ENCODE results near the gene NCKAP5. TPM values are rescaled to one million over a fixed set of nuclear protein-coding genes. Genes with fewer than 3 reads are reported as not detected.

NCKAP5 gene
- total RNA-seq, 1 donor from 2014 or later, result 0.26 TPM

DNA sequence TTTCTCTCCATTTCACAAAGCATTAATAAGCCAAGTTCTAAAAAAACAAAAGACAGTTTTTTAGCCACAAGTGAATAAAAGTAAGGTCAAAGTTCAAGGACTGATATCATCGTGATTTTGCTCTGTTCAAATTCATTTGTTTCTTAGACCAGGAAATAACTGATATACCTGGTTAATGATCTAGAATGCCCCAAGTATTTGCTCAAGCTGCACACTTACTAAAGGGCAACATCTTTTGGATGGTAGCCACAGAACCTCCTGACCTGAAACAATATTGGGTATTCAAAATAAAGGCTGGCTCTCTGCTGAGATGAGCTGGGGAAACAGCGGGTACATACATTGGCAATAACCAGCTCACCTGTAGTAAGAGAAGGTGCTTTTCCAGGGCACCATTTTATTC is 583.5 kb downstream of the NCKAP5 start:
- TF ChIP-seq, protein P1, sequence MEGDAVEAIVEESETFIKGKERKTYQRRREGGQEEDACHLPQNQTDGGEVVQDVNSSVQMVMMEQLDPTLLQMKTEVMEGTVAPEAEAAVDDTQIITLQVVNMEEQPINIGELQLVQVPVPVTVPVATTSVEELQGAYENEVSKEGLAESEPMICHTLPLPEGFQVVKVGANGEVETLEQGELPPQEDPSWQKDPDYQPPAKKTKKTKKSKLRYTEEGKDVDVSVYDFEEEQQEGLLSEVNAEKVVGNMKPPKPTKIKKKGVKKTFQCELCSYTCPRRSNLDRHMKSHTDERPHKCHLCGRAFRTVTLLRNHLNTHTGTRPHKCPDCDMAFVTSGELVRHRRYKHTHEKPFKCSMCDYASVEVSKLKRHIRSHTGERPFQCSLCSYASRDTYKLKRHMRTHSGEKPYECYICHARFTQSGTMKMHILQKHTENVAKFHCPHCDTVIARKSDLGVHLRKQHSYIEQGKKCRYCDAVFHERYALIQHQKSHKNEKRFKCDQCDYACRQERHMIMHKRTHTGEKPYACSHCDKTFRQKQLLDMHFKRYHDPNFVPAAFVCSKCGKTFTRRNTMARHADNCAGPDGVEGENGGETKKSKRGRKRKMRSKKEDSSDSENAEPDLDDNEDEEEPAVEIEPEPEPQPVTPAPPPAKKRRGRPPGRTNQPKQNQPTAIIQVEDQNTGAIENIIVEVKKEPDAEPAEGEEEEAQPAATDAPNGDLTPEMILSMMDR (IDR thresholded peaks at IDR 0.05; ENCODE audit: insufficient read depth, low read length, severe bottlenecking), result no peak
- Histone ChIP-seq H3K4me3 (ENCODE audit: low read depth, low read length) (no peak overlapping the region), H3K36me3 (ENCODE audit: control insufficient read depth, insufficient read depth, low read length) (no peaks in the 10 kb centered on the region), H3K27me3 (ENCODE audit: control insufficient read depth, insufficient read depth, low read length) (no peaks in the 10 kb centered on the region)
- DNase-seq (ENCODE audit: low read depth) (no peak), FAIRE-seq (no peak)

DNA sequence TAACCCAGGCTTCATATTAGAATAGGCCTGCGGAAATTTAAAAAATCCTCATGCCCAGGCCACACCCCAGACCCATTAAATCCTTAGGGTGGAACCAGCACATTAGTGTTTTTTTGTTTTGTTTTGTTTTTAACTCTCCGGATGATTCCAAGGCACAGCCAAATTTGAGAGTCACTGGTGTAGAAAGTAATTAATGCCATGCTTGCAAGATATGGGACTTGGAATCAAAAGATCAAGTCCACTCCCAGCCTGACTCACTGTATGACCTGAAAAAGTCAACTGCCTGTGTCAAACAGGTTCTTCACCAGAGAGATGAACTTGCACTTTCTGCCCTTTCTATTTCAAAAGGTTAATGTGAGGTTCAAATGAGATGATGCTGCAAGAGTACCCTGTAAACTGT is 588.0 kb downstream of the NCKAP5 start:
- no peaks in the 10 kb centered on the region for H3K27me3 ChIP-seq (ENCODE audit: control insufficient read depth, insufficient read depth, low read length)
- H3K4me3 ChIP-seq (ENCODE audit: low read depth, low read length), result no peak overlapping the region
- FAIRE-seq (no peak), DNase-seq (ENCODE audit: low read depth) (no peak)
- TF ChIP-seq, protein P1 (IDR thresholded peaks at IDR 0.05; ENCODE audit: insufficient read depth, low read length, severe bottlenecking), result no peak
- H3K36me3 ChIP-seq (ENCODE audit: control insufficient read depth, insufficient read depth, low read length), result no peaks in the 10 kb centered on the region

DNA sequence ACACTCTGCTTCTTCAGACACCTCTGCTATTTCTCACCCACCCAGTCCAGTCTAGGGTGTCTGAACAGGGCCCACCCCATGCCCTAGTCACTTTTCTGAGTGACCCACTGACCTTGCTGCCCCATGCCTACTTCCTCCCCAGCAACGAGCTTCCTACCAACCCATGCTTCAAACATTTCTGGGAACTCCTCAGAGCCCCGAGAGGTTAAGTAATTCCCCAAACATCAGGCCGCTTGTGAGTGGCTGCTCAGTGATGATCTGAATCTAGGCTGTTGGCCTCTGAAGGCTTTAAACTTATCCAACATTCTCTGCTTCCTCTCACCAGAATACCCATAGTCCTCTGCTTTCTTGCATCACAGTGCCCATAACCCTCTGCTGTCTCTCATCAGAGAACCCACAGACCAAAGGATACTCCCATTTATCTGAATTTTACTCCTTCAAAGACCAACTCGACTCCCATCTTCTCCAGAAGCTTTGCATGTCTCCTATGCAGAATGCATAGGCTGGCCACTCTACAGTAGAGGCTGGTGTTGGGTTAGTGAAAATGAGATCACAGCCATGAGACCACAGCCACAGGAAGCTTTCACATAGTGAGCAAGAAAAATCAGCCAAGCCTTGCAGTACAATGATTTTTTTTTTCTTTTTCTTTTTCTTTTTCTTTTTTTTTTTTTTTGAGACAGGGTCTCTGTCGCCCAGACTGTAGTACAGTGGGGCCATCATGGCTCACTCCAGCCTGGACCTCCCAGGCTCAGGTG is 588.7 kb downstream of the NCKAP5 start:
- Histone ChIP-seq H3K36me3 (ENCODE audit: control insufficient read depth, insufficient read depth, low read length) (no peaks in the 10 kb centered on the region), H3K27me3 (ENCODE audit: control insufficient read depth, insufficient read depth, low read length) (no peaks in the 10 kb centered on the region), H3K4me3 (ENCODE audit: low read depth, low read length) (no peak overlapping the region)
- no peak for DNase-seq (ENCODE audit: low read depth)
- TF ChIP-seq, protein P1 (IDR thresholded peaks at IDR 0.05; ENCODE audit: insufficient read depth, low read length, severe bottlenecking), result no peak
- no peak for FAIRE-seq

DNA sequence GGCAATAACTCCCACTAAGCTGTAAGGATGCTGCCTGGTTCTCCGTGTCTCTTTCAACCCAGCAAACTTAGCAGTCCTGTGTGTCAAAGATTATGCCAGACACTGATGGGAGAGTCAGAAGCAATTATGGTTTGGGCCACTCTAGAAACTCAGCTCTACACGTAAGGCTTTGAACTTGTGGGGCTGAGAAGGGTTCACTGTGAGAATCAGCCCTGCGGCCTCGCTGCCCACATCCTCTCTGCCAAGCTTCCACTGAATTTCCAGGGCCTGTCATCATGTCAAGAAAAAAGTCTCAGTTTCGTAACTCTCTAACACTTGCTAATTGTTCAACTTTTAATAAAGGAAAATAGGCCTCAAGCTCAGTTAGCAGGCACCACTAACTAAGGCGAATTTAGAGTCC is 589.4 kb downstream of the NCKAP5 start:
- TF ChIP-seq, protein P1 (IDR thresholded peaks at IDR 0.05; ENCODE audit: insufficient read depth, low read length, severe bottlenecking), result no peak
- no peaks in the 10 kb centered on the region for H3K36me3 ChIP-seq (ENCODE audit: control insufficient read depth, insufficient read depth, low read length)

DNA sequence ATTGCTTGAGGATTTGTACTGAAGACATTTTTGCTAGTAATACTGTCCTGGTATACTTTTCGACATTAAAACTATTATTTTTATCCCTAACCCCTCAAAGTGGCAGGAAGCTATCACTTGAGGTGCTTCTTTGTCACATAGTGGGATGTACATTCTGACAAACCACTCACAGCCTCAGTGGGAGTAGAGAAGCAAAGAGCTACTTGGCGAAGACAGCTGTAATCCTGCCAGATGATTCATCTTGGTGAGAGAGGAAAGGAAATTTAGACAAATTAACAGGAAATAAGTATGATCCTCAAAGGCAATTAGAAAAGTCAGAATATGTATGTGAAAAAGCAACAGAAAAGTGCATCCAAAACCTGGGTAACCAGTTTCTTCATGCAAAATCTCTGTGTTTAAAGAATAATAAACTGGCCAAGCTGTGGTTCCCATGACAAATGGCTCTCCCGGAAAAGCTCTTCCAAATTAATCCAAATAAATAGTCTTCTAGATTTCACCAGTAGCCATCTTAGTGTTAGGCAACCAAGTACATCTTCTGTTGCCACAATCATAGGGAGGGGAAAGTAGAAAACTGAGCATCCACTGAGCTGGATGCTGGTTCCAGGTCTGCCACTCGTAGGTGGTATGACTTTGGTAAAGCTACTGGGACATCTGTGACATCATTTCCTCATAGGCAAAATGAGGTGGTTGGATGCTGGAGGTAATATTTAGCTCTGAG is 590.3 kb downstream of the NCKAP5 start:
- DNase-seq (ENCODE audit: low read depth) (peak; percentile 38), FAIRE-seq (no peak)
- TF ChIP-seq, protein P1 (IDR thresholded peaks at IDR 0.05; ENCODE audit: insufficient read depth, low read length, severe bottlenecking), result no peak
- Histone ChIP-seq H3K36me3 (ENCODE audit: control insufficient read depth, insufficient read depth, low read length) (no peaks in the 10 kb centered on the region), H3K27me3 (ENCODE audit: control insufficient read depth, insufficient read depth, low read length) (no peaks in the 10 kb centered on the region), H3K4me3 (ENCODE audit: low read depth, low read length) (no peak overlapping the region)

More for the DNA sequence above, 589.4 kb downstream of the NCKAP5 start:
- H3K27me3 ChIP-seq (ENCODE audit: control insufficient read depth, insufficient read depth, low read length), result no peaks in the 10 kb centered on the region
- H3K4me3 ChIP-seq (ENCODE audit: low read depth, low read length), result no peak overlapping the region
- FAIRE-seq, result no peak
- DNase-seq (ENCODE audit: low read depth), result no peak

All from bronchial epithelial cell (primary cell).